ENCODE results near the gene SHISA2.
"Not testable (repeated sequence)": the region's sequence is repeated elsewhere in the genome, so short reads cannot be mapped to it uniquely, and the experiment has no call there.

SHISA2 gene

GRCh38 chr13:26051657-26052311, at the start of gene SHISA2:
Gene SHISA2 (minus strand): TSS chr13:26052016. CDS start chr13:26050975, 1,041 bp downstream.
- peak; percentile 27 for DNase-seq (ENCODE audit: low spot score)

- no peak for DNase-seq (ENCODE audit: low spot score)
These were observed 44.2 kb upstream of the SHISA2 start for GRCh38 chr13:26095846-26096610.

GRCh38 chr13:26095338-26095737, 43.5 kb upstream of the SHISA2 start:
- DNase-seq (ENCODE audit: low spot score) = no peak

GRCh38 chr13:26076821-26077220, 25.0 kb upstream of the SHISA2 start:
- DNase-seq (ENCODE audit: low spot score) = not testable (repeated sequence)

GRCh38 chr13:26075498-26075897, 23.7 kb upstream of the SHISA2 start:
- no peak for DNase-seq (ENCODE audit: low spot score)

- DNase-seq (ENCODE audit: low spot score) = no peak
These were observed 22.9 kb upstream of the SHISA2 start for GRCh38 chr13:26074706-26075105.

- DNase-seq (ENCODE audit: low spot score) = not testable (repeated sequence)
These were observed 20.5 kb upstream of the SHISA2 start for GRCh38 chr13:26072335-26072734.

- no peak for DNase-seq (ENCODE audit: low spot score)
These were observed 19.9 kb upstream of the SHISA2 start for GRCh38 chr13:26071691-26072090.

GRCh38 chr13:26069642-26070041, 17.8 kb upstream of the SHISA2 start:
- DNase-seq (ENCODE audit: low spot score) = not testable (repeated sequence)

GRCh38 chr13:26068372-26068771, 16.6 kb upstream of the SHISA2 start:
- not testable (repeated sequence) for DNase-seq (ENCODE audit: low spot score)

- no peak for DNase-seq (ENCODE audit: low spot score)
These were observed 15.8 kb upstream of the SHISA2 start for GRCh38 chr13:26067601-26068000.

- not testable (repeated sequence) for DNase-seq (ENCODE audit: low spot score)
These were observed 14.7 kb upstream of the SHISA2 start for GRCh38 chr13:26066492-26066891.

- peak; percentile 27 for DNase-seq (ENCODE audit: low spot score)
These were observed 11.1 kb upstream of the SHISA2 start for GRCh38 chr13:26062853-26063444.

GRCh38 chr13:26061947-26062346, 10.1 kb upstream of the SHISA2 start:
- no peak for DNase-seq (ENCODE audit: low spot score)

- no peak for DNase-seq (ENCODE audit: low spot score)
These were observed 9.4 kb upstream of the SHISA2 start for GRCh38 chr13:26061256-26061655.

- no peak for DNase-seq (ENCODE audit: low spot score)
These were observed 8.5 kb upstream of the SHISA2 start for GRCh38 chr13:26060357-26060756.

- DNase-seq (ENCODE audit: low spot score) = no peak
These were observed 6.9 kb upstream of the SHISA2 start for GRCh38 chr13:26058704-26059103.

- no peak for DNase-seq (ENCODE audit: low spot score)
These were observed 3.1 kb upstream of the SHISA2 start for GRCh38 chr13:26054896-26055295.

GRCh38 chr13:26053418-26053980, 1.7 kb upstream of the SHISA2 start:
- DNase-seq (ENCODE audit: low spot score) = no peak

- no peak for DNase-seq (ENCODE audit: low spot score)
These were observed 521 bp upstream of the SHISA2 start for GRCh38 chr13:26052337-26052736.

GRCh38 chr13:26051231-26051656, 572 bp downstream of the SHISA2 start:
- DNase-seq (ENCODE audit: low spot score) = no peak

- DNase-seq (ENCODE audit: low spot score) = no peak
These were observed 1.1 kb downstream of the SHISA2 start for GRCh38 chr13:26050568-26051230.

All from HuH-7.5 (cell line).